GM12891 (cell line): ENCODE results near the gene SPAG9.

Experiments
- POLR2A ChIP-seq: IDR thresholded peaks from 2 replicates; pipeline ENCODE4 v1.6.1; 2011; ENCODE audit warnings: low read depth, low read length, control low read depth
- TAF1 ChIP-seq: IDR thresholded peaks from 2 replicates; pipeline ENCODE4 v1.6.1; 2011; ENCODE audit warnings: low read depth, low read length, control low read depth

DNA sequence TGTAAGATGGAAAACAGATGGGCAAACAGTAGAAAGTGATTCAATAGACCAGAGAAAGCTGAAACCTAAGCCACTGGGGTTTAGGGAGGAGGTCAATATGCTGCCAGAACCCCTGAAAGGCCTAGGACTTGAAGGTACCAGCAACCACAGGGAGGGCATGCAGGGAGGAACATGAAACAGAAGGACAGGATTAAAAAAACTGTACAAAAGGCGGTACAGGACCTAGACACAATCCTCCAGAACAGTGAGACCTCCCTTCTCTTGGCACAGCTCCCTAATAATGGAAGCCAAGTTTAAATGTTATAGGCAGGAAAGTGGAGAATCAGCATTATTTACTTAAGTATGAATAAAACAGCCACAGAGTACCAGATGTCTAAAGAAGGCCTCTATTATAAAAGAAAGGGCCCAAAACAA lies 105.5 kb downstream of the SPAG9 start:
- TF ChIP-seq POLR2A (no peak), TAF1 (no peak)
